Kidney (tissue), 14 donors: Measurements from ENCODE around the gene TMEM132C. TPM values are rescaled to one million over a fixed set of nuclear protein-coding genes. Genes with fewer than 3 reads are reported as not detected.

Experiments
- DNase-seq, 5 donors: peaks; one replicate each; pipeline ENCODE4 v3.0.0-alpha.2; 2013 to 2020
- FAIRE-seq: peaks from 2 replicates; lab custom pipeline; 2012; peaks lifted over from hg19 to GRCh38; lab: Jason Lieb, UNC
- H3K27ac ChIP-seq, 2 donors: one replicate each; pipeline ENCODE4 v1.7.0; 2013; ENCODE audit warnings: low read depth in 2 of 2, low read length in 2 of 2, inconsistent platforms in 1 of 2
- H3K27me3 ChIP-seq: one replicate; pipeline ENCODE4 v1.7.1; 2013; ENCODE audit warnings: low read length, inconsistent platforms; ENCODE audit not compliant: control insufficient read depth, insufficient read depth
- H3K36me3 ChIP-seq, 3 donors: one replicate each; pipeline versions ENCODE4 v1.7.0 to v1.7.1; 2013; ENCODE audit warnings: low read length in 3 of 3, control low read depth in 1 of 3, inconsistent platforms in 1 of 3; ENCODE audit not compliant: insufficient read depth in 3 of 3, control insufficient read depth in 2 of 3
- H3K4me1 ChIP-seq, 3 donors: one replicate each; pipeline versions ENCODE4 v1.7.0 to v1.7.1; 2013; ENCODE audit warnings: low read length in 3 of 3, inconsistent platforms in 1 of 3, low read depth in 1 of 3; ENCODE audit not compliant: control insufficient read depth in 2 of 3, insufficient read depth in 2 of 3
- H3K4me3 ChIP-seq, 3 donors: one replicate each; pipeline versions ENCODE4 v1.7.0 to v1.8.1; 2013; ENCODE audit warnings: low read length in 3 of 3, control low read depth in 1 of 3, inconsistent platforms in 1 of 3
- H3K9ac ChIP-seq, 3 donors: one replicate each; pipeline versions ENCODE4 v1.7.0 to v1.7.1; 2013; ENCODE audit warnings: low read length in 3 of 3, control low read depth in 1 of 3, inconsistent platforms in 1 of 3
- H3K9me3 ChIP-seq, 3 donors: one replicate each; pipeline versions ENCODE4 v1.7.0 to v1.7.1; 2013; ENCODE audit warnings: low read length in 3 of 3, control low read depth in 1 of 3, inconsistent platforms in 1 of 3; ENCODE audit not compliant: control insufficient read depth in 2 of 3, insufficient read depth in 1 of 3
- intact Hi-C: fragments of 100-400 bp; cut with DNase I; formaldehyde crosslinking; loops from one replicate; pipeline ENCODE4 v1.11.1; 2022
- polyA plus RNA-seq: library from polyadenylated mRNA; stranded (reverse); fragments of 350-450 nt; fragmentation: Illumina TruSeq; extraction: RNeasy Lipid Tissue Mini Kit (QIAGEN cat#74804); gene quantifications from one replicate; pipeline ENCODE4 v1.2.3, GENCODE V29; 2014; ENCODE audit warnings: low read depth, low replicate concordance; ENCODE audit not compliant: insufficient read depth
- total RNA-seq: library from RNA; stranded (reverse); fragmentation: NEBNext Ultra II Directional; extraction: Animal tissue kit (Norgen Biotek cat#: 25700); gene quantifications from one replicate; pipeline ENCODE4 v1.2.1, GENCODE V29; 2021
- TF ChIP-seq, protein P1 (sequence below): IDR thresholded peaks from 3 replicates; pipeline ENCODE4 v1.5.1; 2012; ENCODE audit warnings: mild to moderate bottlenecking, moderate library complexity, borderline replicate concordance; ENCODE audit not compliant: insufficient read depth; ENCODE audit errors: extremely low read depth
- donor health status: control.
- donor health status: control.
- donor health status: control.
- donor health status: control.
- donor health status: control.
- donor health status: DM: yes; HTN: yes; CAD: no.
- donor health status: Normal renal cell carcinoma (clear cell type).

TMEM132C gene
- total and polyA plus RNA-seq, 2 donors from 2014 or later = 0.28 to 0.75 TPM

DNA sequence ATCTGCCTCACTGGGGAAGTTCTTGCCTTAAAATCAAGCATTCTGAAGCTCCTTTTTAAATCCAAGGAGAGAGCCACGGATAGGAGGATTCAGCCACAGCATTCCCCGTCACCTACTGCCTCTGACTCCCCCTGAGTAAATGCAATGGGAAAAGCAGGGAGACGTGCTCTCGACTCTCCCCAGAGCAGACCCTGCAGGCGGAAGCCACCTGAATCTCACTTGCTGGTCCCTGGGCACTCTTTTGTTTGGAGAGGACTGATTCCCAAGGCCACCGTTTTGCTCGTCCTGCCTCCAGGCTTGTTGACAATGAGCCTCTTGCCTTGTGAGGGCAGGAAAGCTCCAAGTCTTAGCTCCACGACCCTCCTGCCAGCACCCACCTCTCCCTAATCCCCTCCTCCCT, 352.3 kb downstream of the TMEM132C start:
- DNase-seq = no peak
- no peak overlapping the region for H3K9ac ChIP-seq
- H3K4me3 ChIP-seq = no peak overlapping the region
- no peaks in the 10 kb centered on the region for H3K4me1 ChIP-seq
- intact Hi-C loops = no loop called here
- no peaks in the 10 kb centered on the region for H3K9me3 ChIP-seq
- FAIRE-seq = no peak
- TF ChIP-seq, protein P1, sequence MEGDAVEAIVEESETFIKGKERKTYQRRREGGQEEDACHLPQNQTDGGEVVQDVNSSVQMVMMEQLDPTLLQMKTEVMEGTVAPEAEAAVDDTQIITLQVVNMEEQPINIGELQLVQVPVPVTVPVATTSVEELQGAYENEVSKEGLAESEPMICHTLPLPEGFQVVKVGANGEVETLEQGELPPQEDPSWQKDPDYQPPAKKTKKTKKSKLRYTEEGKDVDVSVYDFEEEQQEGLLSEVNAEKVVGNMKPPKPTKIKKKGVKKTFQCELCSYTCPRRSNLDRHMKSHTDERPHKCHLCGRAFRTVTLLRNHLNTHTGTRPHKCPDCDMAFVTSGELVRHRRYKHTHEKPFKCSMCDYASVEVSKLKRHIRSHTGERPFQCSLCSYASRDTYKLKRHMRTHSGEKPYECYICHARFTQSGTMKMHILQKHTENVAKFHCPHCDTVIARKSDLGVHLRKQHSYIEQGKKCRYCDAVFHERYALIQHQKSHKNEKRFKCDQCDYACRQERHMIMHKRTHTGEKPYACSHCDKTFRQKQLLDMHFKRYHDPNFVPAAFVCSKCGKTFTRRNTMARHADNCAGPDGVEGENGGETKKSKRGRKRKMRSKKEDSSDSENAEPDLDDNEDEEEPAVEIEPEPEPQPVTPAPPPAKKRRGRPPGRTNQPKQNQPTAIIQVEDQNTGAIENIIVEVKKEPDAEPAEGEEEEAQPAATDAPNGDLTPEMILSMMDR = no peak
- H3K27ac ChIP-seq = no peak overlapping the region
- no peaks in the 10 kb centered on the region for H3K36me3 ChIP-seq
- no peaks in the 10 kb centered on the region for H3K27me3 ChIP-seq

DNA sequence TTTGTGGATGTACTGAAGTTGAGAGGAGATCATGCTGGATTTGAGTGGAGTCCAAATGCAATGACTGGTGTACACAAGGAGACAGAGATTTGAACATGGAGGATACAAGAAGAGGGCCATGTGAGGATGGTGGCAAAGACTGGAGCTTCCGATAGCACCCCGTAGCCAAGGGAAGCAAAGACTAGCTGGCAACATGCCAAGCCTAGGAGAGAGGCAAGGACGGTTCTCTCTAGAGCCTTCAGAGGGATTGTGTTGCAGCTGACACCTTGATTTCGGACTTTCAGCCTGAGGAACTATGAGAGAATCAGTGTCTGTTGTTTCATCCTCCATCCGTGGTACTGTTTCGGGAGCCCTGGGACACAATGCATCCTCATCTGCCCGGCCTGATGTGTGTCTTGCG, 354.3 kb downstream of the TMEM132C start:
- no peak for FAIRE-seq
- intact Hi-C loops = no loop called here
- no peak overlapping the region for H3K9ac ChIP-seq

DNA sequence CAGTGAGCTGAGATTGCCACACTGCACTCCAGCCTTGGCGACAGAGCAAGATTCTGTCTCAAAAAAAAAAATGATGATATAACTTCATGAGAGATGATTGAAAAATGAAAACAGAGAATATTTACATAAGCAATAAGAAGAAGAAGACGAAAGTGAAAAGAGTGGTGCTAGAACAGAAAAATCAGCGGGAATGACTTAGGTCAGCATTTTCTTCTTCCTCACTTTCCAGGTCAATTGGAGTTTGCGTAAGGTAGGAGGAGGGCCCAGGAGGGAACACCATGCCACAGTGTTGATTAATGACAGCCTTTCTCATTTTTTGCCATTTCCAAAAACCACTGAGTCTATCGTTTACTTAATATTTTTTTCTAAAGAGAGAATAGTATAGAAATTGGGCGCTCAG, 356.8 kb downstream of the TMEM132C start:
- intact Hi-C loops = no loop called here
- TF ChIP-seq, protein P1 = no peak
- H3K4me3 ChIP-seq = no peak overlapping the region
- no peak overlapping the region for H3K9ac ChIP-seq
- H3K36me3 ChIP-seq = no peaks in the 10 kb centered on the region
- DNase-seq (no peak), FAIRE-seq (no peak)
- no peaks in the 10 kb centered on the region for H3K9me3 ChIP-seq
- H3K27ac ChIP-seq = no peak overlapping the region
- no peaks in the 10 kb centered on the region for H3K27me3 ChIP-seq
- no peaks in the 10 kb centered on the region for H3K4me1 ChIP-seq

More for the DNA sequence above, 354.3 kb downstream of the TMEM132C start:
- no peaks in the 10 kb centered on the region for H3K4me1 ChIP-seq
- H3K27me3 ChIP-seq = no peaks in the 10 kb centered on the region
- no peak overlapping the region for H3K4me3 ChIP-seq
- TF ChIP-seq, protein P1 = no peak
- no peak overlapping the region for H3K27ac ChIP-seq
- DNase-seq = no peak
- no peaks in the 10 kb centered on the region for H3K36me3 ChIP-seq
- H3K9me3 ChIP-seq = no peaks in the 10 kb centered on the region

DNA sequence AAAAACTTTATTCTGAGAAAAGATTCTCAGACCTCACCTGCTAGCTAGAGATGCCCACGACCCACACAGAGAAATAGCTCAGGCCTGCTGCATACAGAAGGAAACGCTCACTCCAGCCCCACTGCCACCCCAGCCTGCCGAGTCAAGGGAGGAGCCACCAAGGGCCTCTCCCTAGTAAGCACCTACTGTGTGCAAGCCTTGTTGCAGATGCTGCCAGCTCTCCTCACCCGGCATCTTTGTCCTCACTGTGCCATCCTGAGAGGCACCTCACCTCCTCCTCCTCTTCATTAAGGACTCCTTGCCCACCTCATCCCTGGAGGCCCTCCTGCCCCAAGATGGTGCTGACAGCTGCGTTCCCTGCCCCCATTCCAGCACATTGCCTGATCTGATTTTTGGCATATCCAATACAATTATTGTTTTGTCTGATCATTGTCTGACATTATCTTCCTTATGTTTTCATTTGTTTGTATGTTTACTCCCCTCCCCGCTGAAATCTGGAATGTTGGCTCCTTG, 359.9 kb downstream of the TMEM132C start:
- Histone ChIP-seq H3K27ac (no peak overlapping the region), H3K36me3 (no peaks in the 10 kb centered on the region), H3K9me3 (no peaks in the 10 kb centered on the region), H3K9ac (no peak overlapping the region), H3K4me1 (no peaks in the 10 kb centered on the region), H3K4me3 (no peak overlapping the region), H3K27me3 (no peaks in the 10 kb centered on the region)
- FAIRE-seq (no peak), DNase-seq (no peak)
- intact Hi-C loops = no loop called here
- TF ChIP-seq, protein P1 = no peak
